Heart left ventricle (tissue), 16 donors: ENCODE measurements around the gene C22orf31. TPM values are rescaled to one million over a fixed set of nuclear protein-coding genes. Genes with fewer than 3 reads are reported as not detected.
A peak's percentile ranks its signal among the peaks of the same experiment; 100 is the strongest.

Source experiments
- ATAC-seq, 4 donors: fragments of 200-7000 bp; cut with Tn5 transposase; one replicate each; pipeline ENCODE4 v1.9.1; 2020 to 2022; ENCODE audit warnings: moderate library complexity in 4 of 4, mild to moderate bottlenecking in 3 of 4, moderate number of reproducible peaks in 1 of 4
- DNase-seq, 5 donors: peaks; one replicate each; pipeline ENCODE4 v3.0.0-alpha.2; 2020
- H3K27ac ChIP-seq, 12 donors: fragments of 200-600 bp; sonication (generic) in 4 of 12; one replicate each; pipeline versions ENCODE4 v1.5.0 to v1.8.0; 2016 to 2022; ENCODE audit warnings: mild to moderate bottlenecking in 2 of 12
- H3K27me3 ChIP-seq, 9 donors: fragments of 200-600 bp; sonication (generic) in 2 of 9; one replicate each; pipeline versions ENCODE4 v1.5.1 to v1.8.0; 2016 to 2022; ENCODE audit warnings: mild to moderate bottlenecking in 3 of 9
- H3K36me3 ChIP-seq, 9 donors: fragments of 200-600 bp; sonication (generic) in 2 of 9; one replicate each; pipeline versions ENCODE4 v1.5.0 to v1.8.0; 2018 to 2022; ENCODE audit warnings: mild to moderate bottlenecking in 2 of 9
- H3K4me1 ChIP-seq, 12 donors: fragments of 200-600 bp; sonication (generic) in 4 of 12; one replicate each; pipeline versions ENCODE4 v1.5.0 to v1.8.0; 2016 to 2022; ENCODE audit warnings: mild to moderate bottlenecking in 3 of 12
- H3K4me3 ChIP-seq, 12 donors: fragments of 200-600 bp; sonication (generic) in 4 of 12; one replicate each; pipeline versions ENCODE4 v1.5.0 to v1.8.0; 2017 to 2022; ENCODE audit warnings: mild to moderate bottlenecking in 9 of 12, moderate library complexity in 4 of 12
- H3K9me3 ChIP-seq, 12 donors: fragments of 200-600 bp; sonication (generic) in 4 of 12; one replicate each; pipeline versions ENCODE4 v1.5.0 to v1.8.0; 2016 to 2022; ENCODE audit warnings: mild to moderate bottlenecking in 1 of 12
- POLR2A ChIP-seq, 2 donors: fragments of 450-650 bp; IDR thresholded peaks; one replicate each; pipeline ENCODE4 v1.6.1; 2017; ENCODE audit warnings: antibody characterized with exemption in 2 of 2, mild to moderate bottlenecking in 2 of 2, moderate library complexity in 2 of 2
- WGBS, 4 donors: extraction: QIAGEN DNeasy Blood & Tissue Kit in 2 of 4; methylation state at CpG; one replicate each; pipeline versions ENCODE4 v1.1.5 to v1.1.7; 2013 to 2018; 5-methylcytosine and 5-hydroxymethylcytosine counted together
- intact Hi-C, 10 donors: fragments of 100-400 bp; cut with DNase I; formaldehyde crosslinking; loops; one replicate each; pipeline versions ENCODE4 v1.11.1 to v1.14.2; 2022
- long read RNA-seq, 3 donors: library from polyadenylated mRNA; unstranded; transcript quantifications; one replicate each; pipeline ENCODE4 v2.0.0, GENCODE V29; 2020 to 2021
- polyA plus RNA-seq, 2 donors: library from polyadenylated mRNA; stranded (reverse); fragments of 200-250 nt; gene quantifications; one replicate each; pipeline ENCODE4 v1.2.3, GENCODE V29; 2013
- total RNA-seq, 9 donors: library from RNA; depleted of rRNA in 2 of 9; stranded (reverse); fragments of >200 nt in 2 of 9; fragmentation: NEBNext Ultra II Directional in 3 of 9; extraction: Animal tissue kit (Norgen Biotek cat#: 25700) in 3 of 9; gene quantifications; one replicate each; pipeline versions ENCODE4 v1.1.0 to v1.2.4, GENCODE V29; 2016 to 2023
- TF ChIP-seq, protein P1 (sequence below), 12 donors: fragments of 200-600 bp; sonication (generic) in 4 of 12; IDR thresholded peaks; one replicate each; pipeline versions ENCODE4 v1.5.0 to v1.8.0; 2018 to 2022; ENCODE audit warnings: antibody characterized with exemption in 12 of 12, mild to moderate bottlenecking in 5 of 12
- donor health status: ischemic (EF 13 %, LVEDD 7.1; RV severe dilation, severe dysfunction).
- donor health status: healthy with polysubstance abuse.
- donor health status: DM: no; HTN: yes; CAD: no.
- donor health status: DM: no; HTN: no; CAD: no.
- donor health status: ischemic (EF 25% LVEDD 6.9; RV normal size, moderate dysfunction).
- donor health status: ischemic (EF 25% LVEDD 5.7; RV mildly dilated, moderate dysfunction).
- donor health status: healthy.
- donor health status: DM: yes; HTN: yes; CAD: no.
- donor health status: ischemic (EF 35%, LVEDD 5.7; RV mildly dilated, moderate dysfunction).
- donor health status: nonischemic (EF 11% LVEDD 7.7; RV severe dilation, severe dysfunction).
- donor health status: DM: yes; HTN: yes; CAD: no.
- donor health status: PGD.
- donor health status: ischemic (EF 29% LVEDD 5.4; RV normal size, mild dysfunction).
- donor health status: nonischemic (EF 23%, LVEDD 6.1; RV moderate dilation, normal function).

The C22orf31 gene
- total RNA-seq, result under 1 TPM in 1 of 9 donors, not detected in 8; 0.40 TPM
- not detected for polyA plus RNA-seq
- long read RNA-seq, donor 1, result 0 reads
- long read RNA-seq, donor 2, result 0 reads
- long read RNA-seq, donor 3, result 0 reads

DNA sequence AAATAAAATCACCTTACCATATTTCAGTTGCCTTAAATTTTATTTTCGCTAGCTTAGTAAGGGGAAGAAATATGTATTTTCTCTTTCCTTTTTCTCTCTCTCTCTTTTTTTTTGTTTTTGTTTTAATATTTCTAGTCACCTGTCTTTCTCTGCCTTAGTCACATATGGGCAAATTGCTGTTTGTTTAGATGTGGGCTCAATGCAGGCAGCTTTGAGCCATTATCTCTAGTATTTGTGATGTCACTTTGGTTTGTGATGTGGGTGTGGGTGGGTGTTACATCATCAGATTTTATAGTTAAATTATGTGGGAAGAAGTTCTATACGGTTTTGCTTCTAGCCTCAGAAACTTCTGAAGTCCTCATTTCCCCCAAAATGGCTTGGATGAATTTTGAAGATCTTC lies at the start of gene C22orf31:
C22orf31 (minus strand) TSS at position 59 of the 400 bp plus-strand sequence; CDS start at position 20, 39 bp downstream.
- H3K36me3 ChIP-seq, result no peaks in the 10 kb centered on the region
- ATAC-seq, result no peak
- intact Hi-C loops, result no loop called here
- 78 to 82% (median 79%) methylated on average over 2 of the region's 2 CpGs for WGBS, 4 donors
- H3K4me3 ChIP-seq, result no peak within 1 kb of the TSS
- H3K9me3 ChIP-seq, result no peaks in the 10 kb centered on the region
- H3K27ac ChIP-seq, result no peak within 1 kb of the TSS
- TF ChIP-seq, protein P1, sequence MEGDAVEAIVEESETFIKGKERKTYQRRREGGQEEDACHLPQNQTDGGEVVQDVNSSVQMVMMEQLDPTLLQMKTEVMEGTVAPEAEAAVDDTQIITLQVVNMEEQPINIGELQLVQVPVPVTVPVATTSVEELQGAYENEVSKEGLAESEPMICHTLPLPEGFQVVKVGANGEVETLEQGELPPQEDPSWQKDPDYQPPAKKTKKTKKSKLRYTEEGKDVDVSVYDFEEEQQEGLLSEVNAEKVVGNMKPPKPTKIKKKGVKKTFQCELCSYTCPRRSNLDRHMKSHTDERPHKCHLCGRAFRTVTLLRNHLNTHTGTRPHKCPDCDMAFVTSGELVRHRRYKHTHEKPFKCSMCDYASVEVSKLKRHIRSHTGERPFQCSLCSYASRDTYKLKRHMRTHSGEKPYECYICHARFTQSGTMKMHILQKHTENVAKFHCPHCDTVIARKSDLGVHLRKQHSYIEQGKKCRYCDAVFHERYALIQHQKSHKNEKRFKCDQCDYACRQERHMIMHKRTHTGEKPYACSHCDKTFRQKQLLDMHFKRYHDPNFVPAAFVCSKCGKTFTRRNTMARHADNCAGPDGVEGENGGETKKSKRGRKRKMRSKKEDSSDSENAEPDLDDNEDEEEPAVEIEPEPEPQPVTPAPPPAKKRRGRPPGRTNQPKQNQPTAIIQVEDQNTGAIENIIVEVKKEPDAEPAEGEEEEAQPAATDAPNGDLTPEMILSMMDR (IDR thresholded peaks at IDR 0.05), result no peak
- no peak for TF ChIP-seq POLR2A (IDR thresholded peaks at IDR 0.05)
- peaks cover 0 to 7% (median 0%) of the 10 kb centered on the region in 9 donors for H3K27me3 ChIP-seq
- no peaks in the 10 kb centered on the region for H3K4me1 ChIP-seq
- no peak for DNase-seq

DNA sequence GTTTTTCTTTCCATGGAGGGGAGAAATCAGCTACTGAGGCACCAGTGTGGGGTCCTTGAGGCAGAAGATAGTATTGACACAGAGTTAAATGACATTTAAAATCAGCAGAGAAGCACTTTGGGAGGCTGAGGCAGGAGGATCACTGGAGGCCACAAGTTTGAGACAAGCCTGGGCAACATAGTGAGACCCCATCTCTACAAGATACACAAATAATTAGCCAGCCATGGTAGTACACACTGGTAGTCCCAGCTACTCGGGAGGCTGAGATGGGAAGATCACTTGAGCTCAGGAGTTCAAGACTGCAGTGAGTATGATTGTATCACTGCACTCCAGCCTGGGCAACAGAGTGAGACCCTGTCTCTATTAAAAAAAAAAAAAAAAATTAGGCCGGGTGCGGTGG lies 49.3 kb upstream of the C22orf31 start:
- no peak overlapping the region for H3K4me3 ChIP-seq
- no peak for ATAC-seq
- TF ChIP-seq, protein P1 (IDR thresholded peaks at IDR 0.05), result no peak
- no peak for TF ChIP-seq POLR2A (IDR thresholded peaks at IDR 0.05)
- no peaks in the 10 kb centered on the region for H3K27me3 ChIP-seq
- H3K4me1 ChIP-seq, result peaks cover 0 to 21% (median 1%) of the 10 kb centered on the region in 12 donors
- H3K36me3 ChIP-seq, result no peaks in the 10 kb centered on the region
- 95 to 97% (median 96%) methylated on average over 3 of the region's 3 CpGs for WGBS, 4 donors
- intact Hi-C loops, result no loop called here
- no peak for DNase-seq
- no peaks in the 10 kb centered on the region for H3K9me3 ChIP-seq
- no peak overlapping the region for H3K27ac ChIP-seq

DNA sequence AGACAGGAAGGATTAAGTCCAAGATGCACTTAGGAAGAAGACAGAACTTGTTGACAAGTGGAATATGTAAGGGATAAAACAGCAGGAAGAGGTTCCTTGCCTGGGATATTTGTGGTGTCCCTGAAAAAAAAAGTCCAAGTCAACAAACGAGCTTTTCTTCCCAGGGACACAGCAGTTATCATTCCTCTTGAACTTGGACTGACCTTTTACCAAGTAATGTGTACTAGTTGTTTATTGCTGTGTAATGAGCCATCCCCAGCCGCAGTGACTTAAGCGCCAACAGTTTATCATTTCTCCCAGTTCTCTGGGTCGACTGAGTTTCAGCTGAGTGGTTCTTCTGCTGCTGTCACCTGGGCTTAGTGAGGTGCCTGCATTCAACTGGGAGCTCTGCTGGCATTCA lies 48.2 kb upstream of the C22orf31 start:
- Histone ChIP-seq H3K27me3 (no peaks in the 10 kb centered on the region), H3K36me3 (peaks cover 0 to 1% (median 0%) of the 10 kb centered on the region in 9 donors), H3K9me3 (no peaks in the 10 kb centered on the region), H3K4me3 (no peak overlapping the region), H3K27ac (no peak overlapping the region), H3K4me1 (peaks cover 0 to 13% (median 2%) of the 10 kb centered on the region in 12 donors)
- 38 to 62% (median 58%) methylated on average over 4 of the region's 4 CpGs for WGBS, 4 donors
- intact Hi-C loops, result no loop called here
- no peak for DNase-seq
- ATAC-seq, result peak in 2 of 4 donors; percentile 28 to 40
- no peak for TF ChIP-seq POLR2A (IDR thresholded peaks at IDR 0.05)
- TF ChIP-seq, protein P1 (IDR thresholded peaks at IDR 0.05), result no peak

DNA sequence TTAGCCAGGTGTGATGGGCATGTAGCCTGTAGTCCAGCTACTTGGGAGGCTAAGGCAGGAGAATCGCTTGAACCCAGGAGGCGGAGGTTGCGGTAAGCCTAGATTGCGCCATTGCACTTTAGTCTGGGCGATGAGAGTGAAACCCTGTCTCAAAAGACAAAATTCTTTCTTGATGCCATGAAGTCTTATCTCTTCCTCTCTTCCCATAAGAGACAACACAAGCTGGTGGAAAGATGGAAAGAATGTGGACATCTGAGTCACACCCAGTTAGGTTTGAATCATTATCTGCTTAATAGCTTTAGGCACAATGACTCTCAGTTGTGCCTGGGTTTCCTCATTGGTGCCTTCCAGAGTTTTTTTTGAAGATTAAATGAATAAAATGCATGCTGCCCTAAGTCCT lies 46.5 kb upstream of the C22orf31 start:
- intact Hi-C loops, result no loop called here

More for the DNA sequence above, 46.5 kb upstream of the C22orf31 start:
- WGBS, 4 donors, result 92 to 98% (median 97%) methylated on average over 5 of the region's 5 CpGs
- peaks cover 0 to 13% (median 2%) of the 10 kb centered on the region in 12 donors for H3K4me1 ChIP-seq
- H3K27ac ChIP-seq, result no peak overlapping the region
- H3K4me3 ChIP-seq, result no peak overlapping the region
- H3K27me3 ChIP-seq, result no peaks in the 10 kb centered on the region
- no peaks in the 10 kb centered on the region for H3K9me3 ChIP-seq
- ATAC-seq (no peak), DNase-seq (no peak)
- peaks cover 0 to 2% (median 0%) of the 10 kb centered on the region in 9 donors for H3K36me3 ChIP-seq
- TF ChIP-seq, protein P1 (IDR thresholded peaks at IDR 0.05), result no peak
- TF ChIP-seq POLR2A (IDR thresholded peaks at IDR 0.05), result no peak
